H1 (cell line): Measurements from ENCODE around the gene TMEM222. TPM values are rescaled to one million over a fixed set of nuclear protein-coding genes. Genes with fewer than 3 reads are reported as not detected.
"Not testable (repeated sequence)": the region's sequence is repeated elsewhere in the genome, so short reads cannot be mapped to it uniquely, and the experiment has no call there.

Experiments
- CTCF ChIA-PET: fragments of 300-600 bp; sonication (Branson Sonifier 250); formaldehyde crosslinking; loops from one replicate; lab custom pipeline; 2021; ENCODE audit not compliant: partially characterized antibody; lab: Charles Lee
- POLR2A ChIA-PET: fragments of 300-600 bp; sonication (Branson Sonifier 250); formaldehyde crosslinking; loops from one replicate; lab custom pipeline; 2021; ENCODE audit warnings: inconsistent platforms; ENCODE audit not compliant: partially characterized antibody; lab: Charles Lee
- DNase-seq, 2 experiments: peaks; one replicate each; pipeline versions ENCODE4 v3.0.0 to v3.0.0-alpha.2; 2010 to 2022; ENCODE audit warnings: low spot score in 2 of 2, low read depth in 1 of 2, mixed read lengths in 1 of 2
- FAIRE-seq: peaks from 2 replicates; lab custom pipeline; 2011; peaks lifted over from hg19 to GRCh38; lab: Jason Lieb, UNC
- H2AFZ ChIP-seq: 2 replicates; pipeline ENCODE4 v1.8.1; 2012; ENCODE audit warnings: low read length, inconsistent platforms
- H2AK5ac ChIP-seq: 2 replicates; pipeline ENCODE4 v1.6.1; 2013; ENCODE audit warnings: low read depth, low read length
- H2BK120ac ChIP-seq: replicated peaks from 2 replicates; pipeline ENCODE3; 2013; ENCODE audit warnings: low read depth, low read length, inconsistent platforms
- H2BK12ac ChIP-seq: 2 replicates; pipeline ENCODE4 v1.6.1; 2013; ENCODE audit warnings: low read depth, low read length
- H2BK15ac ChIP-seq: 2 replicates; pipeline ENCODE4 v1.6.1; 2013; ENCODE audit warnings: low read length
- H2BK20ac ChIP-seq: 2 replicates; pipeline ENCODE4 v1.6.1; 2013; ENCODE audit warnings: low read length
- H2BK5ac ChIP-seq: 2 replicates; pipeline ENCODE4 v1.6.1; 2013; ENCODE audit warnings: low read depth, low read length
- H3K14ac ChIP-seq: 2 replicates; pipeline ENCODE4 v1.6.1; 2013; ENCODE audit warnings: inconsistent platforms; ENCODE audit not compliant: insufficient read length
- H3K18ac ChIP-seq: 2 replicates; pipeline ENCODE4 v1.6.1; 2013; ENCODE audit warnings: low read length; ENCODE audit errors: extremely low read depth
- H3K23ac ChIP-seq: 2 replicates; pipeline ENCODE4 v1.6.1; 2013; ENCODE audit warnings: inconsistent platforms; ENCODE audit not compliant: insufficient read length
- H3K23me2 ChIP-seq: 2 replicates; pipeline ENCODE4 v1.6.1; 2013; ENCODE audit warnings: low read depth, low read length
- H3K27ac ChIP-seq: 2 replicates; pipeline ENCODE4 v1.6.1; 2011; ENCODE audit warnings: low read depth, low read length, inconsistent platforms
- H3K27me3 ChIP-seq, 4 experiments: replicated peaks in 1 of 4; 1 replicate in 1 of 4; 2 replicates in 3 of 4; pipeline versions ENCODE4 v1.6.1 to v1.8.1; 2011 to 2013; ENCODE audit warnings: low read length in 3 of 4, mild to moderate bottlenecking in 3 of 4, inconsistent platforms in 2 of 4, mixed read lengths in 2 of 4, moderate library complexity in 1 of 4; ENCODE audit not compliant: control insufficient read depth in 3 of 4, insufficient read depth in 3 of 4; ENCODE audit errors: extremely low read depth in 1 of 4
- H3K36me3 ChIP-seq, 4 experiments: 2 replicates each; pipeline versions ENCODE4 v1.6.1 to v1.8.1; 2011 to 2013; ENCODE audit warnings: mild to moderate bottlenecking in 4 of 4, low read length in 3 of 4, moderate library complexity in 2 of 4, control low read depth in 1 of 4, inconsistent platforms in 1 of 4; ENCODE audit not compliant: insufficient read depth in 4 of 4, control insufficient read depth in 2 of 4
- H3K4ac ChIP-seq: replicated peaks from 2 replicates; pipeline ENCODE3; 2013; ENCODE audit warnings: low read length, low read depth, mixed read lengths, inconsistent platforms; ENCODE audit not compliant: insufficient read length
- H3K4me1 ChIP-seq, 4 experiments: replicated peaks in 1 of 4; 1 replicate in 1 of 4; 2 replicates in 3 of 4; pipeline versions ENCODE4 v1.6.1 to v1.8.1; 2011 to 2013; ENCODE audit warnings: low read length in 3 of 4, inconsistent platforms in 2 of 4, mixed read lengths in 1 of 4; ENCODE audit not compliant: insufficient read depth in 4 of 4, control insufficient read depth in 3 of 4
- H3K4me2 ChIP-seq, 2 experiments: 2 replicates each; pipeline versions ENCODE4 v1.6.1 to v1.8.1; 2011 to 2013; ENCODE audit warnings: low read depth in 2 of 2, low read length in 2 of 2, control low read depth in 1 of 2, inconsistent platforms in 1 of 2, mild to moderate bottlenecking in 1 of 2; ENCODE audit not compliant: insufficient read depth in 1 of 2
- H3K4me3 ChIP-seq, 4 experiments: fragments of 200-600, 300-600 bp in 1 of 4; sonication (generic), shearing (Covaris generic), sonication (Bioruptor Twin) in 1 of 4; 2 replicates each; pipeline versions ENCODE4 v1.5.1 to v1.8.1; 2011 to 2016; ENCODE audit warnings: low read length in 4 of 4, low read depth in 3 of 4, control low read depth in 2 of 4, inconsistent platforms in 2 of 4, mild to moderate bottlenecking in 2 of 4, mixed read lengths in 1 of 4, moderate library complexity in 1 of 4; ENCODE audit not compliant: insufficient read depth in 2 of 4; ENCODE audit errors: extremely low read depth in 1 of 4
- H3K56ac ChIP-seq: replicated peaks from 2 replicates; pipeline ENCODE3; 2013; ENCODE audit warnings: low read depth, mild to moderate bottlenecking, mixed read lengths, low read length, inconsistent platforms; ENCODE audit not compliant: insufficient read length
- H3K79me1 ChIP-seq: 2 replicates; pipeline ENCODE4 v1.6.1; 2013; ENCODE audit warnings: low read depth, low read length, control low read depth
- H3K79me2 ChIP-seq, 2 experiments: 2 replicates each; pipeline versions ENCODE4 v1.6.1 to v1.8.1; 2012 to 2013; ENCODE audit warnings: low read length in 2 of 2, mild to moderate bottlenecking in 2 of 2, inconsistent platforms in 1 of 2; ENCODE audit not compliant: insufficient read depth in 2 of 2, control insufficient read depth in 1 of 2
- H3K9ac ChIP-seq, 4 experiments: replicated peaks in 1 of 4; 1 replicate in 1 of 4; 2 replicates in 3 of 4; pipeline versions ENCODE4 v1.6.1 to v1.8.1; 2011 to 2013; ENCODE audit warnings: low read depth in 3 of 4, low read length in 3 of 4, control low read depth in 2 of 4, mild to moderate bottlenecking in 2 of 4, moderate library complexity in 2 of 4, inconsistent platforms in 1 of 4; ENCODE audit errors: extremely low read depth in 1 of 4
- H3K9me3 ChIP-seq, 2 experiments: 2 replicates each; pipeline versions ENCODE4 v1.6.1 to v1.8.1; 2012 to 2013; ENCODE audit warnings: mild to moderate bottlenecking in 2 of 2, moderate library complexity in 2 of 2, control low read depth in 1 of 2, inconsistent platforms in 1 of 2, low read depth in 1 of 2, low read length in 1 of 2, mixed read lengths in 1 of 2; ENCODE audit not compliant: insufficient read depth in 2 of 2
- H4K20me1 ChIP-seq, 2 experiments: replicated peaks in 1 of 2; 2 replicates each; pipeline versions ENCODE3 to v1.8.1; 2011 to 2013; ENCODE audit warnings: inconsistent platforms in 2 of 2, low read length in 2 of 2, mild to moderate bottlenecking in 1 of 2; ENCODE audit not compliant: insufficient read depth in 2 of 2, control insufficient read depth in 1 of 2
- H4K5ac ChIP-seq: 2 replicates; pipeline ENCODE4 v1.6.1; 2013; ENCODE audit warnings: low read length, low read depth, mixed read lengths, inconsistent platforms; ENCODE audit not compliant: insufficient read length
- H4K8ac ChIP-seq: 2 replicates; pipeline ENCODE4 v1.8.0; 2013; ENCODE audit warnings: mild to moderate bottlenecking, moderate library complexity, low read length, inconsistent platforms; ENCODE audit not compliant: insufficient read depth; ENCODE audit errors: extremely low read depth
- H4K91ac ChIP-seq: replicated peaks from 2 replicates; pipeline ENCODE3; 2013; ENCODE audit warnings: low read length, mixed read lengths, inconsistent platforms; ENCODE audit not compliant: insufficient read length
- GABPA ChIP-seq: IDR thresholded peaks from 2 replicates; pipeline ENCODE4 v1.6.1; 2011; ENCODE audit warnings: mild to moderate bottlenecking, low read length, moderate library complexity, borderline replicate concordance; ENCODE audit not compliant: insufficient read depth
- HDAC6 ChIP-seq: IDR thresholded peaks from one replicate; pipeline ENCODE4 v1.7.1; 2012; ENCODE audit warnings: low read depth, mild to moderate bottlenecking, inconsistent platforms, low read length, moderate library complexity
- KDM1A ChIP-seq: fragments of 200-600, 300-600 bp; sonication (generic); IDR thresholded peaks from 2 replicates; pipeline ENCODE4 v1.7.1; 2016; ENCODE audit warnings: mild to moderate bottlenecking, low read length, borderline replicate concordance
- RNF2 ChIP-seq: fragments of 200-900, 300-1000 bp; sonication (generic); IDR thresholded peaks from 2 replicates; pipeline ENCODE4 v1.7.1; 2016; ENCODE audit warnings: borderline replicate concordance, low read depth, mild to moderate bottlenecking, antibody characterized with exemption, low read length; ENCODE audit not compliant: poor library complexity, severe bottlenecking; ENCODE audit errors: missing control alignments
- SP2 ChIP-seq: IDR thresholded peaks from 2 replicates; pipeline ENCODE4 v1.6.1; 2012; ENCODE audit warnings: mild to moderate bottlenecking, low read length, inconsistent platforms
- TAF7 ChIP-seq: optimal IDR thresholded peaks from 2 replicates; pipeline ENCODE3; 2011; ENCODE audit warnings: low read depth, mild to moderate bottlenecking, inconsistent platforms, low read length, moderate library complexity, borderline replicate concordance
- WGBS, 2 experiments: shearing (Covaris generic) in 1 of 2; methylation state at CpG; one replicate each; pipeline versions ENCODE4 v1.1.6 to v1.1.7; 2013 to 2015; ENCODE audit warnings: low lambda C conversion rate in 2 of 2, mixed read lengths in 2 of 2, inconsistent platforms in 1 of 2, low coverage in 1 of 2, missing lambda C conversion rate in 1 of 2; ENCODE audit not compliant: insufficient replicate concordance in 2 of 2, insufficient coverage in 1 of 2, insufficient read length in 1 of 2; ENCODE audit errors: extremely low coverage in 1 of 2, missing lambda C conversion rate in 1 of 2; 5-methylcytosine and 5-hydroxymethylcytosine counted together
- polyA plus RNA-seq, 7 experiments: library from polyadenylated mRNA; depleted of rRNA in 3 of 7; stranded (reverse) in 5 of 7; unstranded in 2 of 7; fragments of >200 nt in 5 of 7; fragments of 200-250 nt in 2 of 7; gene quantifications; 1 replicate in 5 of 7; 2 replicates in 1 of 7; 4 replicates in 1 of 7; pipeline versions ENCODE4 v1.2.1 to v1.2.3, GENCODE V29; 2011 to 2013; ENCODE audit warnings: missing spikeins in 2 of 7, mixed read lengths in 2 of 7
- total RNA-seq: library from RNA; stranded (reverse); fragmentation: NEBNext Ultra II Directional; extraction: Animal tissue kit (Norgen Biotek cat#: 25700); gene quantifications from 2 replicates; pipeline ENCODE4 v1.2.1, GENCODE V29; 2021
- TF ChIP-seq, protein P1 (sequence below): IDR thresholded peaks from 2 replicates; pipeline ENCODE4 v1.6.1; 2012; ENCODE audit warnings: inconsistent platforms

Gene TMEM222
- total and polyA plus RNA-seq, 2 of the 8 experiments (the other 6 are each of a cell fraction or from before 2014, with no cell fraction given): 27.0 to 51.8 TPM

DNA sequence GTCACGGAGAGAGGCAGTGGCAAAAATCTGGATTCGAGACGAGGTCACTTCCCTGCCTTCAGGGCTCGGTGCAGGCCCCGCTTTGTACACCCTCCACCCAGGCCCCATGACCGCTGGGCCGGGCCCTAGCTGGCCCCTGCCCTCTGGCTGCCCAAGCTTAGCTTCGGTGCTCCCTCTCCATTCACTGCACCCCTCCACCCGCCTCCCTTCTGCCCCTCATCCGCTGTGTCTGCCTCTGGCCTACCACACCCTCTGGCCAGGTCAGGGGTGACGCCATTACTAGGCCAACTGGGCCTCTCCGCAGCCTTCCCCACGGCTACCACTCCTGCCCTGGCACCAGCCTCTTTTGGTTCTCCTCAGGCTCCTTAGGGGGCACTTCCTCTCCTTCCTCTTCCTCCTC, 61.7 kb downstream of the TMEM222 start (continued):
- TF ChIP-seq, protein P1, sequence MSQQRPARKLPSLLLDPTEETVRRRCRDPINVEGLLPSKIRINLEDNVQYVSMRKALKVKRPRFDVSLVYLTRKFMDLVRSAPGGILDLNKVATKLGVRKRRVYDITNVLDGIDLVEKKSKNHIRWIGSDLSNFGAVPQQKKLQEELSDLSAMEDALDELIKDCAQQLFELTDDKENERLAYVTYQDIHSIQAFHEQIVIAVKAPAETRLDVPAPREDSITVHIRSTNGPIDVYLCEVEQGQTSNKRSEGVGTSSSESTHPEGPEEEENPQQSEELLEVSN: no peak
- TF ChIP-seq GABPA: no peak
- TF ChIP-seq SP2: no peak
- no peak for TF ChIP-seq HDAC6
- TF ChIP-seq RNF2: no peak
- no peak for TF ChIP-seq TAF7
- no peak for TF ChIP-seq KDM1A

DNA sequence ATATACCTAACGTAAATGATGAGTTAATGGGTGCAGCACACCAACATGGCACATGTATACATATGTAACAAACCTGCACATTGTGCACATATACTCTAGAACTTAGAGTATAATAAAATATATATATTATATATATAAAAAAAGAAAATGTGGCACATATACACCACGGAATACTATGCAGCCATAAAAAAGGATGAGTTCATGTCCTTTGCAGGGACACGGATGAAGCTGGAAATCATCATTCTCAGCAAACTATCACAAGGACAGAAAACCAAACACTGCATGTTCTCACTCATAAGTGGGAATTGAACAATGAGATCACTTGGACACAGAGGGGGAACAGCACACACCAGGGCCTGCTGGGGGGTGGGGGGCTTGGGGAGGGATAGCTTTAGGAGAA, 62.8 kb downstream of the TMEM222 start:
- POLR2A ChIA-PET: interaction anchor here (0.6 to 3.5 kb wide), 5 partner anchors 16 to 1126 kb away, joined by 3 to 8 read pairs (median 4); no protein-coding TSS in a partner anchor
- not testable (repeated sequence) for H2BK20ac ChIP-seq, H3K9ac ChIP-seq, H3K27ac ChIP-seq, H2BK120ac ChIP-seq, H2BK12ac ChIP-seq, H2AFZ ChIP-seq, H3K56ac ChIP-seq, H2BK15ac ChIP-seq, H3K23ac ChIP-seq, H3K79me1 ChIP-seq, H3K14ac ChIP-seq, H3K36me3 ChIP-seq, H3K9me3 ChIP-seq, H3K23me2 ChIP-seq, H4K91ac ChIP-seq, H4K5ac ChIP-seq, H4K20me1 ChIP-seq, DNase-seq, H3K4me1 ChIP-seq, H3K18ac ChIP-seq, H2BK5ac ChIP-seq, H3K4me3 ChIP-seq, H3K4ac ChIP-seq, H3K4me2 ChIP-seq, H2AK5ac ChIP-seq, H4K8ac ChIP-seq, FAIRE-seq, H3K79me2 ChIP-seq
- WGBS, 2 experiments: 84% methylated on average over 3 of the region's 3 CpGs; no CpG with 5 or more reads in 1 of the 2 experiments
- CTCF ChIA-PET: interaction anchor here (0.6 to 18.9 kb wide), 9 partner anchors 14 to 221 kb away, joined by 3 to 625 read pairs (median 5); partner anchors contain the start of genes FCN3 and MAP3K6
- peaks cover 0 to 16% (median 9%) of the 10 kb centered on the region in 4 experiments; a peak in 6 of 7 replicates for H3K27me3 ChIP-seq
